Spleen (tissue), 11 donors: ENCODE measurements around the gene CDKN2A. TPM values are rescaled to one million over a fixed set of nuclear protein-coding genes. Genes with fewer than 3 reads are reported as not detected.

Source experiments
- DNase-seq: peaks from one replicate; pipeline ENCODE4 v3.0.0-alpha.2; 2020
- H3K27ac ChIP-seq, 8 donors: fragments of 200-600 bp; sonication (generic) in 7 of 8; 1 replicate in 4 of 8; 2 replicates in 4 of 8; pipeline versions ENCODE4 v1.5.0 to v1.8.0; 2016 to 2021; ENCODE audit warnings: inconsistent platforms in 4 of 8, mild to moderate bottlenecking in 4 of 8, moderate library complexity in 1 of 8
- H3K27me3 ChIP-seq, 7 donors: fragments of 200-600 bp; sonication (generic) in 6 of 7; replicated peaks in 1 of 7; 1 replicate in 4 of 7; 2 replicates in 3 of 7; pipeline versions ENCODE4 v1.5.0 to v1.8.0; 2016 to 2021; ENCODE audit warnings: inconsistent platforms in 3 of 7, mild to moderate bottlenecking in 1 of 7
- H3K36me3 ChIP-seq, 6 donors: fragments of 200-600 bp; sonication (generic) in 5 of 6; 1 replicate in 4 of 6; 2 replicates in 2 of 6; pipeline versions ENCODE4 v1.5.0 to v1.8.0; 2016 to 2021; ENCODE audit warnings: inconsistent platforms in 2 of 6
- H3K4me1 ChIP-seq, 6 donors: fragments of 200-600 bp; sonication (generic) in 5 of 6; 1 replicate in 3 of 6; 2 replicates in 3 of 6; pipeline versions ENCODE4 v1.5.0 to v1.8.0; 2016 to 2021; ENCODE audit warnings: inconsistent platforms in 3 of 6
- H3K4me3 ChIP-seq, 8 donors: fragments of 200-600 bp; sonication (generic) in 7 of 8; 1 replicate in 4 of 8; 2 replicates in 4 of 8; pipeline versions ENCODE4 v1.5.0 to v1.8.0; 2016 to 2021; ENCODE audit warnings: inconsistent platforms in 4 of 8, mild to moderate bottlenecking in 4 of 8, moderate library complexity in 2 of 8
- H3K9me3 ChIP-seq, 8 donors: fragments of 200-600 bp; sonication (generic) in 7 of 8; 1 replicate in 4 of 8; 2 replicates in 4 of 8; pipeline versions ENCODE4 v1.5.0 to v1.8.0; 2016 to 2021; ENCODE audit warnings: inconsistent platforms in 4 of 8
- CTCF ChIP-seq, 11 experiments: fragments of 200-600 bp in 7 of 11; fragments of 450-650 bp in 4 of 11; sonication (generic) in 4 of 11; IDR thresholded peaks in 8 of 11; conservative IDR thresholded peaks in 3 of 11; 1 replicate in 7 of 11; 2 replicates in 4 of 11; pipeline versions ENCODE4 v1.4.0 to v1.8.0; 2016 to 2021; ENCODE audit warnings: antibody characterized with exemption in 11 of 11, inconsistent platforms in 4 of 11, mild to moderate bottlenecking in 1 of 11
- POLR2A ChIP-seq, 3 donors: fragments of 450-650 bp; IDR thresholded peaks; one replicate each; pipeline ENCODE4 v1.5.1; 2017; ENCODE audit warnings: antibody characterized with exemption in 3 of 3, mild to moderate bottlenecking in 1 of 3
- POLR2AphosphoS5 ChIP-seq, 3 donors: sonication (generic); formaldehyde crosslinking; IDR thresholded peaks; one replicate each; pipeline ENCODE4 v1.5.1; 2017; ENCODE audit warnings: antibody characterized with exemption in 3 of 3
- WGBS, 5 donors: extraction: QIAGEN DNeasy Blood & Tissue Kit in 3 of 5; methylation state at CpG; one replicate each; pipeline versions ENCODE4 v1.1.5 to v1.1.7; 2013 to 2018; 5-methylcytosine and 5-hydroxymethylcytosine counted together
- intact Hi-C: fragments of 100-400 bp; cut with DNase I; formaldehyde crosslinking; loops from one replicate; pipeline ENCODE4 v1.15.0; 2023; ENCODE audit warnings: low total_unique reads
- polyA plus RNA-seq, 3 donors: library from polyadenylated mRNA; stranded (reverse); fragments of 200-250 nt; gene quantifications; one replicate each; pipeline ENCODE4 v1.2.1, GENCODE V29; 2013
- total RNA-seq, 7 donors: library from RNA; depleted of rRNA in 3 of 7; stranded (reverse); fragments of >200 nt in 3 of 7; fragmentation: NEBNext Ultra II Directional in 4 of 7; extraction: Animal tissue kit (Norgen Biotek cat#: 25700) in 4 of 7; gene quantifications; one replicate each; pipeline versions ENCODE4 v1.1.0 to v1.2.1, GENCODE V29; 2016 to 2021
- donor health status: healthy with polysubstance abuse.
- donor health status: DM: no; HTN: no; CAD: no; lungs with moderate emphysema.
- donor health status: DM: no; HTN: no; CAD: no.
- donor health status: Bipolar disorder and iron deficiency.
- donor health status: healthy.
- donor health status: DM: no; HTN: no; CAD: no.
- donor health status: DM: yes; HTN: yes; CAD: no.

CDKN2A gene
- total and polyA plus RNA-seq, 10 donors = 2.3 to 19.7 (median 7.0) TPM

- peaks cover 0 to 28% (median 13%) of the 10 kb centered on the region in 6 donors for H3K4me1 ChIP-seq
- no peaks in the 10 kb centered on the region for H3K36me3 ChIP-seq
- no peak overlapping the region for H3K4me3 ChIP-seq
- TF ChIP-seq CTCF (IDR thresholded peaks at IDR 0.05 in 8 of 11, conservative IDR thresholded peaks at IDR 0.05 in 3 of 11) (no peak), POLR2AphosphoS5 (IDR thresholded peaks at IDR 0.05) (no peak), POLR2A (IDR thresholded peaks at IDR 0.05) (no peak)
- H3K27ac ChIP-seq = peak overlapping the region in 1 of 8 donors; percentile 18
- intact Hi-C loops = loop anchor here (10.0 kb wide), 1 partner anchor 221 kb away; no protein-coding TSS in a partner anchor
- no peaks in the 10 kb centered on the region for H3K9me3 ChIP-seq
- DNase-seq = no peak
- no peaks in the 10 kb centered on the region for H3K27me3 ChIP-seq
- 79 to 95% (median 81%) methylated on average over 2 of the region's 2 CpGs for WGBS, 5 donors
Observed at GRCh38 chr9:22035591-22036011, 41.4 kb upstream of the CDKN2A start.

- no peaks in the 10 kb centered on the region for H3K36me3 ChIP-seq
- H3K4me3 ChIP-seq = no peak overlapping the region
- H3K27ac ChIP-seq = no peak overlapping the region
- H3K27me3 ChIP-seq = no peaks in the 10 kb centered on the region
- intact Hi-C loops = loop anchor here (10.0 kb wide), 1 partner anchor 218 kb away; no protein-coding TSS in a partner anchor
- 74 to 81% (median 76%) methylated on average over 8 of the region's 8 CpGs for WGBS, 5 donors
- no peaks in the 10 kb centered on the region for H3K9me3 ChIP-seq
- H3K4me1 ChIP-seq = peaks cover 4 to 31% (median 7%) of the 10 kb centered on the region in 6 donors
- TF ChIP-seq POLR2A (IDR thresholded peaks at IDR 0.05) (no peak), POLR2AphosphoS5 (IDR thresholded peaks at IDR 0.05) (no peak)
- no peak for DNase-seq
Observed at GRCh38 chr9:22033012-22033630, 38.9 kb upstream of the CDKN2A start.

GRCh38 chr9:22031655-22032411 is 37.6 kb upstream of the CDKN2A start:
- no peak for DNase-seq
- TF ChIP-seq POLR2A (IDR thresholded peaks at IDR 0.05) (no peak), POLR2AphosphoS5 (IDR thresholded peaks at IDR 0.05) (no peak), CTCF (IDR thresholded peaks at IDR 0.05 in 8 of 11, conservative IDR thresholded peaks at IDR 0.05 in 3 of 11) (no peak)
- H3K4me1 ChIP-seq = peaks cover 0 to 20% (median 4%) of the 10 kb centered on the region in 6 donors
- no peak overlapping the region for H3K4me3 ChIP-seq
- 58 to 70% (median 66%) methylated on average over 4 of the region's 4 CpGs for WGBS, 5 donors
- no peaks in the 10 kb centered on the region for H3K36me3 ChIP-seq
- H3K27ac ChIP-seq = no peak overlapping the region
- H3K9me3 ChIP-seq = no peaks in the 10 kb centered on the region
- intact Hi-C loops = loop anchor here (10.0 kb wide), 1 partner anchor 217 kb away; no protein-coding TSS in a partner anchor
- no peaks in the 10 kb centered on the region for H3K27me3 ChIP-seq

DNA sequence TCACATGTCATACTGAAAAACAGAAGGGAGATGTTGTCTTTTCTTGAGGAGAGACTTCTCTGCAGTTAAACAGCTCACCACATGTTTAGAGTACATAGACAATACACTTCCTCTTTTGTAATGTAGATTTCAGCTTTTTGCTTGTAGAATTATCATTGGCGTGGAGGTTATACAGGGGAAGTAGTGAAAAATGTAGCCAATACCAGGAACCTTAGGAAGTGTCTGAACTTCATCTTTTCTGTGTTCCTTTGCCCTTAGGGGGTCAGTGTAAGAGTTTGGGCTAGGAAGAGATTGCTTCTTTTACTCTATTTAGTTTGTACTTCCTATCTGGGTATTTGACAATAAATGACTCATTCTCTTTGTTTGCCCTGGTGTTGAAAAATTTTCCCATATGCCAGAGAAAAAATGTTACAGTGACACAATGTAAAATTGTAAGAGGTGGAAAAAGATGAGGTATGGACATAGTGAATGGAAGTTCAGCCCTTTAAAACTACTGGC is 36.0 kb upstream of the CDKN2A start:
- H3K36me3 ChIP-seq = no peaks in the 10 kb centered on the region
- DNase-seq = no peak
- TF ChIP-seq POLR2A (IDR thresholded peaks at IDR 0.05) (no peak), POLR2AphosphoS5 (IDR thresholded peaks at IDR 0.05) (no peak), CTCF (IDR thresholded peaks at IDR 0.05 in 8 of 11, conservative IDR thresholded peaks at IDR 0.05 in 3 of 11) (no peak)
- H3K9me3 ChIP-seq = no peaks in the 10 kb centered on the region
- no peak overlapping the region for H3K4me3 ChIP-seq
- intact Hi-C loops = loop anchor here (10.0 kb wide), 1 partner anchor 215 kb away; no protein-coding TSS in a partner anchor
- WGBS, 5 donors = 7 to 29% (median 19%) methylated on average over 1 of the region's 1 CpG
- H3K4me1 ChIP-seq = peaks cover 0 to 13% (median 4%) of the 10 kb centered on the region in 6 donors
- H3K27me3 ChIP-seq = no peaks in the 10 kb centered on the region
- H3K27ac ChIP-seq = peak overlapping the region in 4 of 8 donors; percentile 28 to 60 (median 42)
